ENCODE results near the gene NOTCH1.

NOTCH1 gene

DNA sequence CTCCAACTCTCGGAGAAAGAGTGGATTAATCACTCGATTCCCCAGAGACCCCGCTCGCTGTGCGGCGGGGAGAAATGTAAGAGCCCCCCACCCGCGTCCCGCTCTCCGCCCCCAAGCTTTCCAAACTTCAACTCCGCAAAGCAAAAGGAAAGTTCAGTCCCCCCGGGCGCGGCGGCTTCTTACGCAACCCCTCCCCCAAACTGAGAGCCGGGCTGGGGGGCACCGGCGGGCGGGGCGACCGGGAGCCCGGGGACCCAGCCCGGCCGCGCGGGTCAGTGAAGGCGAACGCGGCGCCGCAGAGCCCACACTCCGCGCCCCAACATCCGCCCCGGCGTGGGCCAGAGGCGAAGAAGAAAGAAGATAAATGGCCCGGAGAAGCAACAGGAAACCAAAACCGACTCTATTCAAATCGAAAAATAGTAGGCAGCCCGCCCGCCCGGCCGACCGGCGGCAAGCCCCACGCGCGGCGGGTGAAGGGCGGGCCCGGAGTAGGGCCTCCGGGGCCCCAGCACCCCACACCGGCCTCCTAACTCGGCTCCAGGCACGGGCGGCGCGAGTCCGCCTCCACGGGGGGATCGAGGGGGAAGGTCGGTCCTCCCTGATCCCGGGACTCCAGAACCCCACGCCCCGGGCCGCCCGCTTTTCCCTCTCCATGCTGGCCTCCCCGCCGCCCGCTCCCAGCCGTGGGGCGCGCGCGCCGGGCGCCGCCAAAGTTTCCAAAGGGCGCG lies 720 bp downstream of the NOTCH1 start:
- no peak for DNase-seq

DNA sequence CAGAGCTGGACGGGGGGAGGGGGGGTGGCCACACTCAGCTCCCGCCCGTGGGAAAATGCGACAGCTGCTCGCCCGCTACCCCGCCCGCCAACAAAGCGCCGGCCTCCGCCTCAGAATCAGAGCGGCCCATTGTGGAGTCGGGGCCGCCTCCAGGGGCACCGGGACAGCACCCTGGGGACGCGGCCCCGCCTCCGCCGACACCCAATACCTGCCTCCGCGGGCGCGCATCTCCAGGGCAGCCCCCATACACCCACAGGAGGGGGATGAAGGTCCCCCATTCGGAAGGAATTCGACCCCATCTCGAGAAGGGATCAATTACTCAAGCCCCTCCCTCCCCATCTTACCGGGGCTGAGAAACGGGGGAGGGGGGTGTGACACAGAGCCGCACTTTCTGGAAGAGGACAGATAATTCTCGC lies 1.3 kb downstream of the NOTCH1 start:
- DNase-seq: no peak

- no peak for DNase-seq
Observed at GRCh38 chr9:136543830-136544547, 1.9 kb downstream of the NOTCH1 start.

DNA sequence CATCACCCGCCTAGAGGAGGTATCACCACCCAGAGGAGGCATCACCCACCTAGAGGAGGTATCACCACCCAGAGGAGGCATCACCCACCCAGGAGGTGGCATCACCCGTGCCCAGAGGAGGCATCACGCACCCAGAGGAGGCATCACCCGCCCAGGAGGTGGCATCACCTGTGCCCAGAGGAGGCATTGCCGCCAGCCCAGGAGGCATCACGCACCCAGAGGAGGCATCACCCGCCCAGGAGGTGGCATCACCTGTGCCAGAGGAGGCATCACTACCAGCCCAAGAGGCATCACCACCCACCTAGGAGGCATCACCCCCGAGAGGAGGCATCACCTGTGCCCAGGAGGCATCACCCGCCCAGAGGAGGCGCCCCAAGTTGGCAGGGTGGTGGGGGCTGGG lies 2.6 kb downstream of the NOTCH1 start:
- no peak for DNase-seq

DNA sequence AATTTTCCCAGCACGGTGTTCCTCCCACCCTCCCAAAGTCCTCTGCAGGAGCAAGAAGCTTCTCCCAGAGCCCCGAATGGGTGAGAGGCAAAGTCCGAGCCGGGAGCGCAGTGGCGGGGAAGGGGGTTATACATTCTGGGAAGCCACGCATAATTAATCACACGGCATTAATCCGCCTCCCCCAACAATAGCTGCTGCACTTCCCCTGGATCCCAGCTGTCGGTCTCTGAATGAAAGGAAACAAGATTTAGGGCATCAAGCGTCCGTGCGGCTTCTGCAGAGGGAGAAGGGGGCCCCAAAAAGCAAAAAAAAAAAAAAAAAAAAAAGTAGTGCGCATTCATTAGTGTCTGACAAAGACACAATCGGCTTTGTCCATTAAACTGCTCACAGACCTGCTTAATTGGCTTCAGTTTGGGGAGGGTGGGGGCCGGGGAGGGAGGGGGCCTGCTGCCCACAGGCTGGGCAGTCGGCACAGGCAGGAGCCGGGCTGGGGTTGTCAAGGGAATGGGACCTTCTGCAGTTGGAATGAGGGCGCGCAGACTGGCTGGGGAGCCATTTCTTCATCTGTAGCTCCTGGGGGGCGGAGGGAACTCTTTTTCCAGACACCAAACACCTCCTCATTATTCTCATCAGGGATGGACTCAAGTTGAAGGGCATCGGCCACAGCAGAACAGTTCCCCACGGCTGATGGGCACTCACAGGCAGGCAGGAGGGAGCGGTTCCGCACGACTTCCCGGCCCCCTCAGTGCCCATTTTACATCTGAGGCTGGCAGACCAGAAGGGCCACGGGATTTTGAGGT lies 3.4 kb downstream of the NOTCH1 start:
- DNase-seq: no peak

- DNase-seq: no peak
Observed at GRCh38 chr9:136541709-136542108, 4.1 kb downstream of the NOTCH1 start.

- DNase-seq: no peak
Observed at GRCh38 chr9:136541179-136541578, 4.7 kb downstream of the NOTCH1 start.

- DNase-seq: no peak
Observed at GRCh38 chr9:136539427-136540421, 6.1 kb downstream of the NOTCH1 start.

DNA sequence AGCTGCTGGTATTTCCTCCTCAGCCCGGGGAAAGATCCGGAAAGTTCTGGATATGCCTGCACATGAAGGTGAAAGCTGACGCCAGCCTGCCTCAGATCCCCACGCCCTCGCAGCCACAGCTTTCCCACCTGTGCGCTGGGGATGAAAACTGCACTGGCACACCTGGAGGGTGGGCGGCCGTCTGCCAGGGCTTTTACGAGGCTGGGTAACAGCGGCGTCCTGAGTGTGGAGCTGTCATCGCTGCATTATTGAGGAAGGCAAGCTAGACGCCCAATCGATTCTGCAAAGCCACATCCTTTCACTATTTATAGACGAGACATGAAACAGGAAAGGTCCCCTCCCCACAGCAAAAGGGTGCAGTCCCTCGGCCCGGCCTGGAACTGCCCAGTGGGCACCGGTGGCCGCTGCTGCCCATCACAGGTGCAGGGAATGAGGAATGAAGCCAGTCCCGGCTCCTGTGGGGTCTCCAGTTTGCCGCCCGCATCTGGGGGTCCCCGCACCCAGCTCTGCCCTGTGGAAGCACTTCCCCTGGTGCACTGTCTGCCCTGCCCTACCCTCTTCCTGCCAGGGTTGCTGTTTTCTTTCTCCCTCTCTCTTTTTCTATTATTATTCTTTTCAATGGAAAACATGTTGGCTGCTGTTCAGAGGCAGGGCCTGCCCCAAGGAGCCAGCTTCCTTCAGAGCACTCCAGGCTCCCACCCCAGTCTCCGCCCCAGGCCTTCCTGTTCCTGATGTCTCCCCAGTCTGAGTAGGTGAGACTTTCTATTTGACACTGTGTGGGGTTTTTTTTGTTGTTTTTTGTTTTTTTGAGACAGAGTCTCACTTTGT lies 7.0 kb downstream of the NOTCH1 start:
- no peak for DNase-seq

- no peak for DNase-seq
Observed at GRCh38 chr9:136537896-136538598, 7.8 kb downstream of the NOTCH1 start.

DNA sequence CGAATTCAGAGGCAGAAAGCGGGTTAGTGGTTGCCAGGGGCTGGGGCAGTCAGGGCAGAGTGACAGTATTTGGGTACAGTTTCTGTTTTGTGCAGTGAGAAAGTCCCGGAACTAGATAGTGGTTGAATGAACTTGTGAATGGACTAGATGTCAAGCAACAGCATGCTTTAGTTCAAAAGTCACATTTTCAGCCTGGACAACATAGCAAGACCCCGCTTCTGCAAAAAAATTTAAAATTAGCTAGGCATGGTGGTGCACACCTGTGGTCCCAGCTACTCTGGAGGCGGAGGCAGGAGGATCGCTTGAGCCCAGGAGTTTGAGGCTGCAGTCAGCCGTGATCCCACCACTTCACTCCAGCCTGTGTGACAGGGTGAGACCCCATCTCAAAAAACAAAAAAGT lies 8.4 kb downstream of the NOTCH1 start:
- no peak for DNase-seq

DNA sequence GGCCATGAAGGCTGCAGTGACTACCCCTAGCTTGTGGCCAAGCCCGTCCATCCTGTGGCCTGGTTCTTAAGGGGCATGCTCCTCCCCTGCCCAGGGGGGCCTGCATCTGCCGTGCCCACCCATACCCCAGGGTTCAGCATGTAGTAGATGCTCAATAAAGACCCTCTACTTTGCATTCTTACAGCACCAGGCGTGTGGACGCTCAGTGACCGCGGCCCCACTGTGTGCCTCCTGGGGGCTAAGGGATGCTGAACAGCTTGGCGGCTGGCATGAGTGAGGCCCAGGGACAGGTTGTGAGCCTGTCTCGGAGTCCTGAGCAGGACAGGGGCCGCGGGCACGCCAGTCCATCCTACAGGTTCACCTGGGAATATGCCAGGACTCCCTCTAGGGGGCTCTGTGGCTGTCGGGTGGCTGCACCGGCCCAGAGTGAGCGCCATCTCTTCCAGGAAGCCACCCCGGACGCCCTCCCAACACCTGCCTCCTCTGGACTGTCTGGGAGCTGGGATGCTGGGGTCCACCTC lies 9.1 kb downstream of the NOTCH1 start:
- no peak for DNase-seq

DNA sequence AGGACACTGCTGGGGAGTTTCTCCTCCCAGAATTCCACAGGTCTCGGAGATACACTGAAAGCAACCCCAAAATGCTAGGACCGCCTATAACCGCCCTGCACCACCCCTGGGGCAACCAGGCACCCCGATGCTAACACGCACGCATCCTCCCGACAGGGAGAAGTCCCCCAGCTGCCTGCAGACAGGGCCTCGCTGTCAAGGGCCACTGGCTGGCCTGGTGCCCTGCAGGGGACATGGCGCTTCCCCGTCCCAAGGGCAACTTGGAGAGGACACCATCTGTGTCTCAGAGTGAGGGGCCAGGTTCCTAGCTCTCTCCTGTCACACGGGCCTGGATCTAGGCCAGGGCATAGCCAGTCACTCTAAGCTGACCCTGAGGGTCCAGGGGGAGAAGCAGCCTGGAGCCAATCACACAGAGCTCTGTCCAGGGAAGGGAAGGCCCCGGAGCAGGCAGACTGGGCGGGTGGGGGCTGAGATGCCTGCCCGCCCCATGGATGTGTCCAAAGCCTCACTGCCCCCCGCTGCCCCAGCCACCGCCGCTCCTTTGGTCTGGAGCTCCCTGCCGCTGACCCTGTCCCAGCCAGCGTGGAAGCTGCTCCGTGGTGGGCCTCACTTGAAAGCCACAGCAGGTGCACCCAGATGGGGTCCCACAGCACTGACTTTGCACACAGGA lies 9.7 kb downstream of the NOTCH1 start:
- no peak for DNase-seq

DNA sequence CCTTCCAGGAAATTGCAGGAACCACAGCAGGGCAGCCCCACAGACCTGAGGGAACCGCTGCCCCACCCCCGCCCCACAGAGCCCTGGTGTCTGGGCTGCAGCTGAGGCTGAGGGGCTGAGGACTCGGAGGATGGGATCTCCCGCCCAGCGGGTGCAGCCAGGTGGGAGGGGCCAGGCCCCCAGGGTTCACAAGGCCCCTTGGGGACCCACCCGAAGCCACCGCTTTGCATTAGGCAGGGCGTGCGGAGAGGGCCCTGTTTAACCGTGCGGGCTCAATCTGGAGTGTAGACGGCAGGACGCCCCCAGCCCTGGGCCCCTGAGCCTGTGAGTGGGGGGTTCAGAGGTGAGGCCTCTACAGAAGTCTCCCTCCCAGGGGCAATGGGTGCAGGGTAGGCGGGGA lies 10.8 kb downstream of the NOTCH1 start:
- no peak for DNase-seq

GRCh38 chr9:136534366-136534765 lies 11.5 kb downstream of the NOTCH1 start:
- no peak for DNase-seq

- DNase-seq: no peak
Observed at GRCh38 chr9:136533775-136534157, 12.1 kb downstream of the NOTCH1 start.

DNA sequence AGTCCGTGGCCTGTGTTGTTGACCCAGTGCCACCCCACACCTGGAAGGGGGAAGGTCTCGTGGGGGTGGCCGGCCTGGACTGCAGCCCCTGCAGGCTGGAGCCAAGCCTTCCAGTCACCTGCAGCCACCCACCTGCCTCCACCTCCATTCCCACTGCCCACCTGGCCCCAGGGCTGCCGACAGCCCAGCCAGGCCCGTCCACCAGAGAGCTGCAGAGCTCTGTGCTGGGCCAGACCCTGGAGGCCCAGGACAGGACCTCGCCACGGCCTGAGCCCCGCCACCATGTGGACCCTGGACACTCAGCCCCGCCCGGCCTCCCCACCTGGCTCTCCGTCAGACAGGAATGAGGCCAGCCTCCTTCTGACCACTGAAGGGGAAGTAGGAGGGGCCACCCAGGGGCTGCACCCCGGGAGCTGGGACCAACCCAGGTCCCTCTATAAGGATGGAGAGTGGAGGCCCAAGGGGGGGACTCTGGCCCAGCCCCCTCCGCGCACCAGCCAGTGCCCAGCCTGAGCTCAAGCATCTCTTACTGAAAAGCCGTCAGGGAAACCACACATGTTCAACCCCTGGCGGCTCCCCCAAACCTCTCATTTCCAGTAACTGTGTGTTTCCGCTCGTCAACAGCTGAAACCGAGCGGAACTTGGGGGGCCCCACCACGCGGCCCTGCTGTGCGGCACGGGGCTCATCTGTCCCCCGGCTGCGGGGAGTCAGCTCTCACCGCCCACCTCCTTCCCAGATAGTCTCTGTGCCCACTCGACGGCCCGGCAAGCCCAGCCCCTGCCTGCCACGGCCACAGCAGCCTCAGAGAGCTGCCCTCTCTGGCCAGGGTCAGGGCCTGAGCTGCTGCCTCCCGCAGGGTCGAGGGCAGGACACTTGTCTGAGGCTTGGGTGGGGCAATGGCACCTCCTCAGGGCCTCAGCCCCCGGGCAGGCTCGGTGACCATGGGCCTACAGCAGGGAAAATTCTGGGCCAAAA lies 12.8 kb downstream of the NOTCH1 start:
- DNase-seq: no peak

DNA sequence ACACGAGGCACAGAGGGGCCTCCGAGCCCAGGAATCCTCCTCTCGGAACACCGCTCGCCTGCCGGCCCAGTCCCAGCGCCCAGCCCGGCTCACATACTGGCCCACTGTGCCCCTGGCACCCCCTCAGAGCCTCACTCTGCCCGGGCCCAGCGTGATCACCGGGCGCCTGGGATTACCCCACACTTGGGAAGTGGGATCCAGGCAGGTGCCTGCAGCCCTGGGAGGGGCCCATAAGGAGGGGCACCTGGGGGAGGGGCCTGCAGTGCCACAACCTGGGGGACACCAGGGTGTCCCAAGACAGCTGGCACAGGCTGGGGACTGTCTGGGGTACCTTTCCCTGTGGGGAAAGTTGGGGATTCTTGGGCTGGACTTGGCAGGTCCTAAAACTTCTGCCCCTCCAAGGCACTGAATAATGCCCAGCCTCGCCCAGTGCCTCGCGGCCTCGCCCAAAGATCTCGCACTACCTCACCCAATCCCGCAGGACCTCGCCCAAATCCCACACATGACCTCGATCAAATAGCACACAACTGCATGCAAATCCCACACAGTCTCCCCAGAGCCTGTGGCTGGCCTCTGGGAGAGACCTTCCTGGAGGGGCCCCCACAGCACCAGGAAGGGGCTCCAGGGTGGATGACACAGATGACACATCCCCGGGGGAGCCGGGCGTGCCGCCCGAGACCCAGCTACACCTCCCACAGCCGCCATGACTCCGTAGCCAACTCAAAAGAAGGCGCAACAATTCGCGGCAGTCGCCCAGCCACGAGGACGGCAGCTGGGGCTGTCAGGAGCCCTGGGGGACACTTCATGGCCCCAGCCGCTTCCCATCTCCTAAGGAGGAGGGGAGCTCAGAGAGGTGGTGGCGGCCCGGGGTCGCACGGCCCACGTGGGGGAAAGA lies 13.7 kb downstream of the NOTCH1 start:
- DNase-seq: no peak
